Neuronal stem cell (in vitro differentiated cells): ENCODE data around the gene RAD54L.

Experiments used
- DNase-seq: peaks from one replicate; pipeline ENCODE4 v3.0.0-alpha.2; 2013; ENCODE audit warnings: low spot score
- H2AFZ ChIP-seq: one replicate; pipeline ENCODE4 v1.6.1; 2013; ENCODE audit warnings: mild to moderate bottlenecking, low read length, inconsistent platforms
- H2AK5ac ChIP-seq: 2 replicates; pipeline ENCODE4 v1.6.1; 2013; ENCODE audit warnings: low read depth, mild to moderate bottlenecking, inconsistent platforms, low read length, moderate library complexity, mixed read lengths
- H2BK120ac ChIP-seq: 2 replicates; pipeline ENCODE4 v1.6.1; 2013; ENCODE audit warnings: low read depth, mild to moderate bottlenecking, inconsistent platforms, low read length, moderate library complexity, mixed read lengths
- H2BK12ac ChIP-seq: one replicate; pipeline ENCODE4 v1.6.1; 2013; ENCODE audit warnings: low read length, inconsistent platforms
- H2BK15ac ChIP-seq: 2 replicates; pipeline ENCODE4 v1.6.1; 2013; ENCODE audit warnings: mild to moderate bottlenecking, low read length, inconsistent platforms, mixed read lengths
- H2BK5ac ChIP-seq: one replicate; pipeline ENCODE4 v1.6.1; 2013; ENCODE audit warnings: inconsistent platforms, mild to moderate bottlenecking, low read length, moderate library complexity
- H3K14ac ChIP-seq: one replicate; pipeline ENCODE4 v1.6.1; 2013; ENCODE audit warnings: low read length, inconsistent platforms
- H3K18ac ChIP-seq: 2 replicates; pipeline ENCODE4 v1.6.1; 2013; ENCODE audit warnings: low read length, inconsistent platforms
- H3K23ac ChIP-seq: 2 replicates; pipeline ENCODE4 v1.6.1; 2013; ENCODE audit warnings: low read depth, mild to moderate bottlenecking, mixed read lengths, low read length, inconsistent platforms; ENCODE audit not compliant: poor library complexity
- H3K27ac ChIP-seq: replicated peaks from 3 replicates; pipeline ENCODE4 v1.5.1; 2013; ENCODE audit warnings: low read length, inconsistent platforms
- H3K27me3 ChIP-seq, 3 experiments: 2 replicates each; pipeline ENCODE4 v1.6.1; 2013; ENCODE audit warnings: low read length in 3 of 3, mild to moderate bottlenecking in 2 of 3, inconsistent platforms in 1 of 3, low read depth in 1 of 3, mixed read lengths in 1 of 3, moderate library complexity in 1 of 3; ENCODE audit not compliant: control insufficient read depth in 3 of 3, insufficient read depth in 3 of 3
- H3K36me3 ChIP-seq, 2 donors: replicated peaks in 1 of 2; 2 replicates each; pipeline ENCODE4 v1.6.1; 2013; ENCODE audit warnings: low read length in 2 of 2; ENCODE audit not compliant: control insufficient read depth in 2 of 2, insufficient read depth in 2 of 2
- H3K4ac ChIP-seq: 2 replicates; pipeline ENCODE4 v1.6.1; 2013; ENCODE audit warnings: inconsistent platforms, mild to moderate bottlenecking, low read length, moderate library complexity
- H3K4me1 ChIP-seq, 2 donors: 1 replicate in 1 of 2; 2 replicates in 1 of 2; pipeline ENCODE4 v1.6.1; 2013; ENCODE audit warnings: low read length in 2 of 2, low read depth in 1 of 2; ENCODE audit not compliant: control insufficient read depth in 2 of 2, insufficient read depth in 1 of 2
- H3K4me2 ChIP-seq: one replicate; pipeline ENCODE4 v1.6.1; 2013; ENCODE audit warnings: mild to moderate bottlenecking, low read length, inconsistent platforms; ENCODE audit not compliant: insufficient read depth, poor library complexity, severe bottlenecking
- H3K4me3 ChIP-seq, 2 donors: 2 replicates each; pipeline ENCODE4 v1.5.1; 2013; ENCODE audit warnings: low read length in 2 of 2, mild to moderate bottlenecking in 2 of 2, inconsistent platforms in 1 of 2, moderate library complexity in 1 of 2
- H3K79me1 ChIP-seq: one replicate; pipeline ENCODE4 v1.6.1; 2013; ENCODE audit warnings: low read depth, mild to moderate bottlenecking, inconsistent platforms, low read length, moderate library complexity
- H3K9ac ChIP-seq: one replicate; pipeline ENCODE4 v1.6.1; 2013; ENCODE audit warnings: mild to moderate bottlenecking, low read depth, low read length, inconsistent platforms; ENCODE audit not compliant: poor library complexity
- H3K9me3 ChIP-seq, 2 donors: replicated peaks in 1 of 2; 2 replicates each; pipeline versions ENCODE3 to v1.6.1; 2013; ENCODE audit warnings: low read length in 2 of 2, mild to moderate bottlenecking in 2 of 2, inconsistent platforms in 1 of 2, low read depth in 1 of 2, mixed read lengths in 1 of 2, moderate library complexity in 1 of 2; ENCODE audit not compliant: control insufficient read depth in 2 of 2, insufficient read depth in 1 of 2
- H4K8ac ChIP-seq: one replicate; pipeline ENCODE4 v1.6.1; 2013; ENCODE audit warnings: low read depth, mild to moderate bottlenecking, inconsistent platforms, low read length, moderate library complexity
- H4K91ac ChIP-seq: one replicate; pipeline ENCODE4 v1.6.1; 2013; ENCODE audit warnings: low read length, low read depth, mild to moderate bottlenecking, inconsistent platforms; ENCODE audit not compliant: poor library complexity
- WGBS, 2 donors: extraction: QIAGEN DNeasy Blood & Tissue Kit; methylation state at CpG; one replicate each; pipeline ENCODE4 v1.1.7; 2013; ENCODE audit warnings: missing lambda C conversion rate in 2 of 2, mixed read lengths in 1 of 2; ENCODE audit not compliant: insufficient read length in 2 of 2, insufficient replicate concordance in 1 of 2; ENCODE audit errors: extremely low coverage in 2 of 2; 5-methylcytosine and 5-hydroxymethylcytosine counted together

Gene RAD54L

DNA sequence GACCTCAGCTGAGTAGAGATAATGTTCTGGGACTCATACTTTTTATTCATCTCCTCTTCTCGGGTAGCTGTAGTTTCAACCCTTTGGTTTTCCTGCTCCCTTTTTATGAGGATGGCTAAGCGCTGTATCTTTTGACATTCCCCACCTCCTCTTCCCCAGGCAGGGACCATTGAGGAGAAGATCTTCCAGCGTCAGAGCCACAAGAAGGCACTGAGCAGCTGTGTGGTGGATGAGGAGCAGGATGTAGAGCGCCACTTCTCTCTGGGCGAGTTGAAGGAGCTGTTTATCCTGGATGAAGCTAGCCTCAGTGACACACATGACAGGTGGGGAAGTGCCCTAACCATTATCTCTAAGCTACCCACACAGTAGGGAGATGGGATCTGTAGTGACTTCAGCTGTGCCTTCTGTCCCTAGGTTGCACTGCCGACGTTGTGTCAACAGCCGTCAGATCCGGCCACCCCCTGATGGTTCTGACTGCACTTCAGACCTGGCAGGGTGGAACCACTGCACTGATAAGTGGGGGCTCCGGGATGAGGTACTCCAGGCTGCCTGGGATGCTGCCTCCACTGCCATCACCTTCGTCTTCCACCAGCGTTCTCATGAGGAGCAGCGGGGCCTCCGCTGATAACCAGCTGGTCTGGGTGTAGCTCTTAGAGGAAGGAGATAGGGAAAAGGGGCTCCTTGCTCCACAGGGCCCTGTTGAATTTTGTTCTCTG, 30.3 kb downstream of the RAD54L start:
- H2BK12ac ChIP-seq, result no peak overlapping the region
- H2BK120ac ChIP-seq, result no peak overlapping the region
- H3K4me3 ChIP-seq, result no peak overlapping the region
- no peak overlapping the region for H2BK5ac ChIP-seq
- H3K4me1 ChIP-seq, result no peaks in the 10 kb centered on the region
- H3K36me3 ChIP-seq, result peaks cover 60 to 100% of the 10 kb centered on the region in 2 donors
- no peak overlapping the region for H3K14ac ChIP-seq
- no peak overlapping the region for H2AFZ ChIP-seq
- peak overlapping the region; percentile 22 for H3K23ac ChIP-seq
- no peaks in the 10 kb centered on the region for H3K27me3 ChIP-seq
- H4K8ac ChIP-seq, result no peak overlapping the region
- WGBS, 2 donors, result no CpG with 5 or more reads among the region's 14 CpGs
- H3K79me1 ChIP-seq, result peaks cover 1% of the 10 kb centered on the region
- H3K9me3 ChIP-seq, result no peaks in the 10 kb centered on the region
- no peak for DNase-seq
- H2BK15ac ChIP-seq, result no peak overlapping the region
- H3K4ac ChIP-seq, result no peak overlapping the region
- H3K9ac ChIP-seq, result peak overlapping the region; percentile 47
- no peak overlapping the region for H3K4me2 ChIP-seq
- H3K27ac ChIP-seq, result no peak overlapping the region
- H2AK5ac ChIP-seq, result no peak overlapping the region
- no peak overlapping the region for H3K18ac ChIP-seq
- H4K91ac ChIP-seq, result no peak overlapping the region

DNA sequence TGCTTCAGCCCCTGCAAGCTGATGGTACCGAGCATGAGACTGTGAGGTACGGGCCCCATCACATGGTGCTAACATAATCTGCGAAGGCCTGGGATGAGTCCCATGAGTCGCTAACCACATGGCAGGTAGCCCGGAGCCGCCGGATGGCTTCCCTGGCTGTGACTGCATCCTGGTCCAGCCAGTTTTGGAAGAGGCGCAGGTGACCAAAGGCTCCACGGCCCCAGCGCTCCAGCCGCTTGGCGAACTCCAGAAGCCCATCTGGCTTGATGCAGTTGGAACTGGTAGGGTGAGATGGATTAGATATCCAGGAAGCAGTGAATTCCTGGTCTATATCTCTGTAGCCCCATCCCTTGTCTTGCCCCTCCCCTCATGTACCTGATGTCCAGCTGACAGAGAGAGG, 31.2 kb downstream of the RAD54L start:
- Histone ChIP-seq H2BK12ac (no peak overlapping the region), H2AFZ (no peak overlapping the region), H3K4me3 (no peak overlapping the region), H3K4me2 (no peak overlapping the region), H4K91ac (no peak overlapping the region), H3K9ac (no peak overlapping the region), H3K27ac (no peak overlapping the region), H3K4ac (no peak overlapping the region), H2BK15ac (no peak overlapping the region), H2BK120ac (no peak overlapping the region), H3K14ac (no peak overlapping the region), H3K36me3 (peaks cover 51 to 98% of the 10 kb centered on the region in 2 donors), H3K23ac (no peak overlapping the region), H2BK5ac (no peak overlapping the region), H3K18ac (no peak overlapping the region), H3K79me1 (peaks cover 1% of the 10 kb centered on the region), H3K27me3 (no peaks in the 10 kb centered on the region), H2AK5ac (no peak overlapping the region), H3K9me3 (no peaks in the 10 kb centered on the region), H3K4me1 (no peaks in the 10 kb centered on the region), H4K8ac (no peak overlapping the region)
- DNase-seq, result no peak
- WGBS, 2 donors, result no CpG with 5 or more reads among the region's 12 CpGs

DNA sequence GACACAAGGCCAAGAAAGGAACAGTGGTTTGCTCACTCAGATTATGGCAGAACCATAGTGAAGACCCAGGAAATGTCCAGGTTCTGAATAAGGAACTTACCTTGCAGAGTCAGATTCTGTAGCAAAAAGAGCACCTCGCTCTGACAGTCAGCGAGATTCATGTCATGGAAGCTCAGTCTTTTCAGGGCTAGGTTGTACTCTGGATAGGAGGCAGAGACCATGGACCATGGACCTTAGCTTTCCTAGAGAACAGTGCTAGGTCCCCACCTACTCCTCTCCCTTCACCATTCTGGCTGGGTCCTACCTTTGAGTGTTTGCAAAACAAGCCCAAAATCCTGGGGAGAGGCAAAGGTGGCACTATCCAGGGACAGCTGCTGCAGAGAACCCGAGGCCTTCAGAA, 32.5 kb downstream of the RAD54L start:
- H3K36me3 ChIP-seq, result peaks cover 47 to 98% of the 10 kb centered on the region in 2 donors
- H3K79me1 ChIP-seq, result no peaks in the 10 kb centered on the region
- no peak overlapping the region for H3K27ac ChIP-seq
- no peak overlapping the region for H2BK5ac ChIP-seq
- no peak overlapping the region for H2BK120ac ChIP-seq
- no peaks in the 10 kb centered on the region for H3K9me3 ChIP-seq
- no peaks in the 10 kb centered on the region for H3K27me3 ChIP-seq
- no peak overlapping the region for H4K8ac ChIP-seq
- no peak overlapping the region for H3K4ac ChIP-seq
- no peak overlapping the region for H2BK12ac ChIP-seq
- no peak overlapping the region for H2BK15ac ChIP-seq
- DNase-seq, result no peak
- H3K4me2 ChIP-seq, result no peak overlapping the region
- no peak overlapping the region for H2AK5ac ChIP-seq
- no CpG with 5 or more reads among the region's 3 CpGs for WGBS, 2 donors
- no peaks in the 10 kb centered on the region for H3K4me1 ChIP-seq
- H2AFZ ChIP-seq, result no peak overlapping the region
- no peak overlapping the region for H3K9ac ChIP-seq
- H3K23ac ChIP-seq, result no peak overlapping the region
- no peak overlapping the region for H3K14ac ChIP-seq
- H4K91ac ChIP-seq, result no peak overlapping the region
- H3K4me3 ChIP-seq, result no peak overlapping the region
- no peak overlapping the region for H3K18ac ChIP-seq

DNA sequence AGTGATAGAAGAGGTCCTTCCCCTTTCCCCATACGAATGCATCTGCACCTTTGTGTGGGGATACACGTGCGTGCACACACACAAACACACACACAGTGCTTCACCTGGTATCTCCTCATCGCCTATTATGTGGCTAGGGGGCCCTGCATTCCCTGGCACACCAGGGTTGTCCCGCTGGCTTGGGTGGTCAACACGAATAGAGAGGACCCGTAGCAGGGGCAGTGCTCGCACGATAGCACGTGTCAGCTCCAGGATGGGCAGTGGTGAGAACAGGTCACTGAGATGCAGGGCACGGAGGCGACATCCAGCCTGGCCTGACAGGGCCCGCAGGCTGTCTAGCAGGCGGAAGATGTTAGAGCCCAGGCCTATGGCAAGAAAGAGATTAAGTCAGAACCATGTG, 33.5 kb downstream of the RAD54L start:
- Histone ChIP-seq H4K91ac (no peak overlapping the region), H3K79me1 (peaks cover 5% of the 10 kb centered on the region), H3K4me1 (peaks cover 0 to 3% of the 10 kb centered on the region in 2 donors), H2AFZ (no peak overlapping the region), H2BK15ac (no peak overlapping the region), H3K4me2 (no peak overlapping the region), H3K27me3 (no peaks in the 10 kb centered on the region), H3K27ac (no peak overlapping the region), H3K9ac (no peak overlapping the region), H2AK5ac (no peak overlapping the region), H2BK12ac (no peak overlapping the region), H4K8ac (no peak overlapping the region), H3K36me3 (peaks cover 54 to 98% of the 10 kb centered on the region in 2 donors), H2BK120ac (no peak overlapping the region), H3K18ac (no peak overlapping the region), H3K4me3 (no peak overlapping the region), H3K4ac (no peak overlapping the region), H2BK5ac (no peak overlapping the region), H3K14ac (no peak overlapping the region), H3K23ac (peak overlapping the region; percentile 44), H3K9me3 (no peaks in the 10 kb centered on the region)
- no peak for DNase-seq
- no CpG with 5 or more reads among the region's 14 CpGs for WGBS, 2 donors
